ENCODE results near the gene CALCOCO2. TPM values are rescaled to one million over a fixed set of nuclear protein-coding genes. Genes with fewer than 3 reads are reported as not detected.

CALCOCO2 gene
- total RNA-seq, 1 experiment from 2014 or later: 23.1 TPM

DNA sequence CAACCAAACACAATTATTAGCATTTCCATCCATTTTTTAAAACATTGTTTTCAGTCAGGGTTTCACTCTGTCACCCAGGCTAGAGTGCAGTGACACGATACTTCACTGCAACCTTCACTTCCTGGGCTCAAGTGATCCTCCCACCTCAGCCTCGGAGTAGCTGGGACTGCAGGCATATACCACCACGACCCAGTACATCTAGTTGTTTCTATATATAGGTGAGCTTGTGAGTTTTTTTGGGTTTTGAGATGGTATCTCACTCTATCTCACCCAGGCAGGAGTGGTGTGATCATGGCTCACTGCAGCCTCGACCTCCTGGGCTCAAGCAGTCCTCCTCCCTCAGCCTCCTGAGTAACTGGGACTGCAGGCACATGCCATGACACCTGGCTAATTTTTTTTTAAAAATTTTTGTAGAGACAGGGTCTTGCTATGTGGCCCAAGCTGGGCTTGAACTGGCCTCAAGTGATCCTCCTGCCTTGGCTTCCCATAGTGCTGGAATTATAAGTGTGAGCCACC is 40.3 kb downstream of the CALCOCO2 start:
- H3K4me1 Mint-ChIP-seq: peaks cover 9 to 10% of the 10 kb centered on the region in 2 experiments
- no peak overlapping the region for H3K27ac Mint-ChIP-seq
- TF ChIP-seq, protein P1, sequence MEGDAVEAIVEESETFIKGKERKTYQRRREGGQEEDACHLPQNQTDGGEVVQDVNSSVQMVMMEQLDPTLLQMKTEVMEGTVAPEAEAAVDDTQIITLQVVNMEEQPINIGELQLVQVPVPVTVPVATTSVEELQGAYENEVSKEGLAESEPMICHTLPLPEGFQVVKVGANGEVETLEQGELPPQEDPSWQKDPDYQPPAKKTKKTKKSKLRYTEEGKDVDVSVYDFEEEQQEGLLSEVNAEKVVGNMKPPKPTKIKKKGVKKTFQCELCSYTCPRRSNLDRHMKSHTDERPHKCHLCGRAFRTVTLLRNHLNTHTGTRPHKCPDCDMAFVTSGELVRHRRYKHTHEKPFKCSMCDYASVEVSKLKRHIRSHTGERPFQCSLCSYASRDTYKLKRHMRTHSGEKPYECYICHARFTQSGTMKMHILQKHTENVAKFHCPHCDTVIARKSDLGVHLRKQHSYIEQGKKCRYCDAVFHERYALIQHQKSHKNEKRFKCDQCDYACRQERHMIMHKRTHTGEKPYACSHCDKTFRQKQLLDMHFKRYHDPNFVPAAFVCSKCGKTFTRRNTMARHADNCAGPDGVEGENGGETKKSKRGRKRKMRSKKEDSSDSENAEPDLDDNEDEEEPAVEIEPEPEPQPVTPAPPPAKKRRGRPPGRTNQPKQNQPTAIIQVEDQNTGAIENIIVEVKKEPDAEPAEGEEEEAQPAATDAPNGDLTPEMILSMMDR (conservative IDR thresholded peaks at IDR 0.05): no peak
- Histone ChIP-seq H3K23ac (ENCODE audit: insufficient read length, low read depth, low read length) (no peak overlapping the region), H4K5ac (ENCODE audit: insufficient read length, low read depth, low read length) (no peak overlapping the region), H2AK5ac (ENCODE audit: insufficient read length, low read length) (no peak overlapping the region), H2BK5ac (ENCODE audit: insufficient read length, low read length) (no peak overlapping the region), H3K27me3 (ENCODE audit: insufficient read depth, low read length) (no peaks in the 10 kb centered on the region), H3K4me1 (ENCODE audit: insufficient read depth, low read length) (no peaks in the 10 kb centered on the region; the same call in 1 of the 2 replicates), H4K91ac (ENCODE audit: insufficient read length, low read depth, low read length) (no peak overlapping the region), H3K9me3 (ENCODE audit: control insufficient read depth, low read depth, low read length) (no peaks in the 10 kb centered on the region), H2BK12ac (ENCODE audit: insufficient read length, low read depth, low read length) (no peak overlapping the region), H3K14ac (ENCODE audit: insufficient read depth, low read length) (no peak overlapping the region), H4K8ac (replicated peaks; ENCODE audit: insufficient read length, low read depth, low read length) (no peak overlapping the region), H3K79me1 (ENCODE audit: insufficient read depth, low read depth, low read length, poor library complexity, severe bottlenecking) (no peaks in the 10 kb centered on the region), H3T11ph (ENCODE audit: low read length) (no peak overlapping the region), H3K9ac (ENCODE audit: extremely low read depth, insufficient read length, low read length) (no peak overlapping the region), H2AFZ (ENCODE audit: low read length) (no peak overlapping the region), H3K56ac (ENCODE audit: insufficient read length, low read depth, low read length) (no peak overlapping the region), H3K18ac (ENCODE audit: insufficient read length, low read depth, low read length) (no peak overlapping the region), H3K23me2 (ENCODE audit: insufficient read length, low read depth, low read length, poor library complexity, severe bottlenecking) (no peaks in the 10 kb centered on the region), H4K20me1 (ENCODE audit: control insufficient read depth, insufficient read depth, insufficient read length) (no peaks in the 10 kb centered on the region), H3K79me2 (ENCODE audit: insufficient read depth, low read length) (no peaks in the 10 kb centered on the region), H2BK120ac (ENCODE audit: low read depth, low read length, poor library complexity, severe bottlenecking) (no peak overlapping the region), H3K4ac (ENCODE audit: low read depth, low read length) (no peak overlapping the region), H3K4me2 (ENCODE audit: insufficient read depth, insufficient read length, low read length) (no peak overlapping the region), H2BK20ac (ENCODE audit: low read depth, low read length, poor library complexity, severe bottlenecking) (no peak overlapping the region), H2BK15ac (ENCODE audit: low read depth, low read length) (no peak overlapping the region), H3K27ac (ENCODE audit: insufficient read length, low read depth, low read length) (no peak overlapping the region)
- H3K4me3 Mint-ChIP-seq: no peak overlapping the region
- no CpG with 5 or more reads among the region's 4 CpGs for WGBS (ENCODE audit: extremely low coverage, insufficient read length, low lambda C conversion rate)
- no peaks in the 10 kb centered on the region for H3K9me3 Mint-ChIP-seq
- H3K27me3 Mint-ChIP-seq (ENCODE audit: low read depth): peaks cover 18% of the 10 kb centered on the region
- no peaks in the 10 kb centered on the region for H3K36me3 Mint-ChIP-seq (ENCODE audit: insufficient read depth in 1 of 3, low read depth in 3 of 3)
- DNase-seq: no peak
